Measurements from ENCODE around the gene PLPP3.

PLPP3 gene

DNA sequence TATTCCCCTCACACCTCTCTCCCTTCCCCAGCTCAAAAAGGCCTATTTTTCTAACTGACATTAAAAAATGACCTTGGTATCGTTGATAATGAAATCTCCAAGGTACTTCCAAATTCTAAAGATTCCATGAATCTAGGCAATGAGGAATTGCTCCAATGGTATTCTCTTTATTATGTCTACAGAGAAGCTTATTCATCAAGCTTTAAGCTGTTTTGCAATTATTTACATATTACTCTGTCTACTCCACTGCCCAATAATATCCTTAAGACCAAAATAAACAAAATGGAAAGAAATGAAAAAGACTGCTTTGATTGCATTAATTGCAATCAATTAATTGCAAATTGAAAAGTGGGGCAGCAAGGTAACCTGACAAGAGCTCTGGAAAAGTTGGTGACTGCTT lies 7.9 kb downstream of the PLPP3 start:
- TF ChIP-seq, protein P1, sequence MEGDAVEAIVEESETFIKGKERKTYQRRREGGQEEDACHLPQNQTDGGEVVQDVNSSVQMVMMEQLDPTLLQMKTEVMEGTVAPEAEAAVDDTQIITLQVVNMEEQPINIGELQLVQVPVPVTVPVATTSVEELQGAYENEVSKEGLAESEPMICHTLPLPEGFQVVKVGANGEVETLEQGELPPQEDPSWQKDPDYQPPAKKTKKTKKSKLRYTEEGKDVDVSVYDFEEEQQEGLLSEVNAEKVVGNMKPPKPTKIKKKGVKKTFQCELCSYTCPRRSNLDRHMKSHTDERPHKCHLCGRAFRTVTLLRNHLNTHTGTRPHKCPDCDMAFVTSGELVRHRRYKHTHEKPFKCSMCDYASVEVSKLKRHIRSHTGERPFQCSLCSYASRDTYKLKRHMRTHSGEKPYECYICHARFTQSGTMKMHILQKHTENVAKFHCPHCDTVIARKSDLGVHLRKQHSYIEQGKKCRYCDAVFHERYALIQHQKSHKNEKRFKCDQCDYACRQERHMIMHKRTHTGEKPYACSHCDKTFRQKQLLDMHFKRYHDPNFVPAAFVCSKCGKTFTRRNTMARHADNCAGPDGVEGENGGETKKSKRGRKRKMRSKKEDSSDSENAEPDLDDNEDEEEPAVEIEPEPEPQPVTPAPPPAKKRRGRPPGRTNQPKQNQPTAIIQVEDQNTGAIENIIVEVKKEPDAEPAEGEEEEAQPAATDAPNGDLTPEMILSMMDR (IDR thresholded peaks at IDR 0.05) = no peak

DNA sequence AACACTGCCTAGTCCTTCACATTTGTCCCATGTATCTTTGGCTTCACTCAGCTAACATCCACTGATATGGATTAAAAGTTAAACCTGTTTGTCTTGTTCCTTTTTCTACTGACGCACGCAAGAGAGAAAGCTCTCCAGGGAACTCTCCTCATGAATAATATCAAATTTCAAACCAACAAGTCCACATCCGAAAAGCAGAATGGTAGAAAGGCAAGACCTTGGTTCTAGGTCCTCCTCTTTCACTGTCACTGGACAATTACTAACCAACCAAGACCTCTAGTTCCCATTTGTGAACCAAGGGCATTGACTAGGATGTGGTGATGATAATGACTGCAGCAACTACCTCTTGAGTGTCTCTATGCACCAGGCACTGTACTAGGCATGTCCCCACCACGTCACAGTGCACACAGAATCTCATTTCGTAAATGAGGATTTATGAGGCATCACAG lies 8.4 kb downstream of the PLPP3 start:
- TF ChIP-seq, protein P1 (IDR thresholded peaks at IDR 0.05) = no peak

DNA sequence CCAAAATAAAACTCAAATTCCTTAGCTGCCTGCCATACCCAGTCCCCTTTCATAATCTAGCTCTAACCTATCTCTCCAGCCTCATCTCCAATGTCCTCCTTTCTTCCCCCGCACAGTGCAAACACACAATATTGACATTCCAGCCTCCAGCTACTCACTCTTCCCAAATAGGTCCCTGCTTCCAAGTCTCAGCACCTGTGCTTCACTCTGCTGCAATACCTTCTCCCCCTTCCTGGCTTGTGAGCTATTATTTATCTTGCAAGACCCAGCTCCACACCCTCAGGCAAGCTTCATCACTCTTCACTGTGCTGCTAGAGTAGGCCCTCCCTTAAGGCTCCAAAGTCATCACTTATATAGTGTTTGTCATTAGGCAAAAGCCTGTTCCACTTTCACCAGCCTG lies 9.7 kb downstream of the PLPP3 start:
- TF ChIP-seq, protein P1 (IDR thresholded peaks at IDR 0.05) = no peak

DNA sequence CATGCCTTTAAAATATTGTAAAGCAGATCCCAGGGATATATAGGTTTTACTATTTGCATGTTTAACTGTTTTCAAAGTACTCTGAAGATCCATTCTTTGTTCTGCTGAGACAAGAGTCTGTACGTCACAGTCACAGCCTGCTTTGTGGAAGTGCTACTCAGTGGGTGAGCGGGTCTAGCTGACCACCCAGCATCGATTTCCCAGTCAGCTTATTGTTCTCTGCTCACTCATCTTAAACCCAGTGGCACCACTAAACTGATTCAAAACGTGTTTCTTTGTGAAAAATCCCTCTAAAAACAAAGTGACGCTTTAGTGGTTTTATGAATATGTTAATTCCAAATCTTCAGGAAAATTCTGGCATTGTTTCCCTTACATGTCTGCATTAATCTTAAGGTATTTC lies 12.4 kb downstream of the PLPP3 start:
- TF ChIP-seq, protein P1 (IDR thresholded peaks at IDR 0.05) = no peak

DNA sequence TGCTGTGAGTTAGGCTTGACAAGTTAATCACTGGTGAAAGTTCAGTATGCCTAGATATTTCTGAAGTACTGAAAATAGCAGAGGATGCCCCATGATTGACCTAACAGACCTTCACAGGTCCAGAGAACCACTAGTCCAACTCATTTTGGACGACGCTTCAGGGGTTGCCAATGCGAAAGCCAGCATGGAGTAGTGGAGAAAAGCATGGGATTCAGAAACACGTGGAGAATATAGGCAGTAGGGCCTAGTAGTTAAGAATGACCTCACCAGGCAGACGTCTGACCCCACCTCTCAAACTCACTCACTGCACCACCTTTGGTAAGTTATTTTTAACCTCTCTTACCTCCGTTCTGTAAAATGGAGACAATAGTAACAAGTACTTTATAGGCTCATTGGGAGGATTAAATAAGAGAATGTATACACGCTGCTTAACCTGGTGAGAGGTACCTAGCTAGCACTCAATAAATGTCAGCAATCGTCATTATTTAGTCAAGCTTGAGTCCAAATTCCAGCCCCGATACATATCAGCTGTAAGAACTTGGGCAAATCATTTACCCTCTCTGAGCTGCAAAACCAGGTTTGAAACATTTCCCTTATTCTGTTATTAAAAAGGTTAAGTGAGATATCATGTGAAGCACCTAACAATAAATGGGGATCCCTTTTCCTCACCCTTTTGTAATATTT lies 13.2 kb downstream of the PLPP3 start:
- TF ChIP-seq, protein P1 (IDR thresholded peaks at IDR 0.05) = no peak

DNA sequence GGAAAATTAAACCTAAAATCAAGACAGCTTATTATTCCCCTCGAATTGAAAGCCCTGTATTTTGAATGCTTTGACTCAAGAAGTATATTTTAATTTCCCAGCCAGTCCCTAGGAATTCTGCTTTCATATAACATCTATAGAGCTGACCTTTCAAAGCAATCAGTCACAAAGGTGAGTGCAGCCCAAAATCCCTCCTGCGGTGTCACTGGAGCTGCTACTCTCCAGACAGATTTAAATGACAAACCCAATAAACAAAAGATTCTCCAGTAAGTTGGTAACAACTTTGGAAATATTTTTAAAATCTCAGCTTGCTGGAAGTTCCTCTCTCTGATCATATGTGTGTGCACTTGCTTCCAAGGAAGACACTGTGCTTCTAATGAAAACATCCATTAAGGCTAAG lies 14.7 kb downstream of the PLPP3 start:
- TF ChIP-seq, protein P1 (IDR thresholded peaks at IDR 0.05) = no peak

DNA sequence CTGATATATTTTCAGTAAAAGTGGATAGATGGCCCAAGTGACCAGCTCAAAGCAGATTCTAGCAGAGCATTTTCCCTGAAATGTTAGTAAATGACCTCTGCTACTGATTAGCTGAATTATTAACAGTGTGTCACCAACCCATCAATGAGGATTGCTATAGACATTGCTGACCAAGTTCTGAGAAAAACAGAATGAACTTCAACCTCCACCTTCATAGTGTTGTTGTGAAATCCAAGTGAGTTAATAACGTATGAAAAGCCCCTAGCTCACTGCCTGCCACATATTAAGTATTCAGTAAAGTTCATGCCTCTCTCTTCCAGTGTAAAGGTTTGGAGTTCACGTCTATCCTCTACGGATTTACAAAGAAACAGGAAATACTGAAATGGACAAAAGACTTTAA lies 15.8 kb downstream of the PLPP3 start:
- TF ChIP-seq, protein P1 (IDR thresholded peaks at IDR 0.05) = no peak

Data from LNCAP (cell line).